ENCODE data around the gene DNTTIP2.

GRCh38 chr1:93900723-93901504 lies 21.9 kb upstream of the DNTTIP2 start:
- no peak for TF ChIP-seq SIN3A (IDR thresholded peaks at IDR 0.05; ENCODE audit: borderline replicate concordance, low read depth, low read length)
- TF ChIP-seq CTCF (IDR thresholded peaks at IDR 0.05), result no peak
- no peak for TF ChIP-seq YY1 (IDR thresholded peaks at IDR 0.05; ENCODE audit: low read depth)
- TF ChIP-seq POLR2AphosphoS5 (IDR thresholded peaks at IDR 0.05; ENCODE audit: low read depth, low read length), result no peak
- TF ChIP-seq USF2 (IDR thresholded peaks at IDR 0.05; ENCODE audit: borderline replicate concordance, low read depth, low read length), result no peak
- TF ChIP-seq FOXM1 (IDR thresholded peaks at IDR 0.05; ENCODE audit: low read depth), result no peak
- no peak for TF ChIP-seq MAX (IDR thresholded peaks at IDR 0.05; ENCODE audit: low read depth)
- TF ChIP-seq CHD2 (IDR thresholded peaks at IDR 0.05; ENCODE audit: low read length, partially characterized antibody), result no peak
- TF ChIP-seq EZH2phosphoT487 (IDR thresholded peaks at IDR 0.05; ENCODE audit: borderline replicate concordance, low read depth), result no peak
- TF ChIP-seq MEF2A (IDR thresholded peaks at IDR 0.05; ENCODE audit: borderline replicate concordance, low read depth), result no peak
- no peak for TF ChIP-seq USF1 (IDR thresholded peaks at IDR 0.05; ENCODE audit: borderline replicate concordance, low read depth)
- TF ChIP-seq RXRA (IDR thresholded peaks at IDR 0.05; ENCODE audit: borderline replicate concordance, low read depth), result no peak
- TF ChIP-seq SMC3 (IDR thresholded peaks at IDR 0.05; ENCODE audit: low read depth, low read length), result no peak

All from SK-N-SH (cell line).